ENCODE data around the gene RC3H2. TPM values are rescaled to one million over a fixed set of nuclear protein-coding genes. Genes with fewer than 3 reads are reported as not detected.

Gene RC3H2
- total and polyA plus RNA-seq, 2 of the 8 experiments (the other 6 are each of a cell fraction or from before 2014, with no cell fraction given): 11.2 to 38.4 TPM

DNA sequence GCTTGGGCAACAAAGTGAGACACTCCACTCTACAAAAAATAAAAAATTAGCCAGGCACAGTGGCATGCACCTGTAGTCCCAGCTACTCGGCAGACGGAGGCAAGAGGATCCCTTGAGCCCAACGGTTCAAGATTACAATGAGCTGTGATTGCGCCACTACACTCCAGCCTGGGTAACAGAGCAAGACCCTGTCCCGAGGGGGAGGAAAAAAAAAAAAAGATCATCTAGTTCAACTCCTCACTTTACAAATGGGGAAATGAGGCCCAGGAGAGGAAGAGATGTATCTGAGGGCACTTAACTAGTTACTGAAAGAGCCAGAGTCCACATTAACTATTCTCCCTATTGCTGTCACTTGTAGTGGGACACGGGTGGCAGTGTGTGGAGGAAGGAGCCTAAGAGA, 90.6 kb downstream of the RC3H2 start (continued):
- TF ChIP-seq ASH2L (IDR thresholded peaks at IDR 0.05; ENCODE audit: low read length) (no peak), KDM4A (IDR thresholded peaks at IDR 0.05; ENCODE audit: low read depth, low read length, severe bottlenecking) (no peak), SRF (IDR thresholded peaks at IDR 0.05; ENCODE audit: low read depth, low read length) (no peak), HDAC2 (IDR thresholded peaks at IDR 0.05; ENCODE audit: borderline replicate concordance in 1 of 2, low read depth in 2 of 2, low read length in 2 of 2) (no peak)
